ENCODE measurements around the gene ANKMY1. TPM values are rescaled to one million over a fixed set of nuclear protein-coding genes. Genes with fewer than 3 reads are reported as not detected.
"Not testable (repeated sequence)": the region's sequence is repeated elsewhere in the genome, so short reads cannot be mapped to it uniquely, and the experiment has no call there.

The ANKMY1 gene
- total and polyA plus RNA-seq, 10 donors = 7.6 to 45.5 (median 29.4) TPM

GRCh38 chr2:240498171-240498957, 59.4 kb downstream of the ANKMY1 start:
- peaks cover 0 to 8% (median 2%) of the 10 kb centered on the region in 8 donors for H3K9me3 ChIP-seq

GRCh38 chr2:240497082-240497481, 60.7 kb downstream of the ANKMY1 start:
- H3K27me3 ChIP-seq (replicated peaks in 1 of 7); DNase-seq; H3K4me1 ChIP-seq; intact Hi-C loops (cut with DNase I; ENCODE audit: low total_unique reads); H3K27ac ChIP-seq; H3K4me3 ChIP-seq: not testable (repeated sequence)
- Histone ChIP-seq H3K36me3 (peaks cover 0 to 77% (median 19%) of the 10 kb centered on the region in 6 donors), H3K9me3 (peaks cover 0 to 21% (median 15%) of the 10 kb centered on the region in 8 donors)
- WGBS, 5 donors = 95 to 99% (median 98%) methylated on average over 7 of the region's 7 CpGs

More at GRCh38 chr2:240498171-240498957, 59.4 kb downstream of the ANKMY1 start:
- Histone ChIP-seq H3K27ac (no peak overlapping the region), H3K4me3 (no peak overlapping the region), H3K4me1 (no peaks in the 10 kb centered on the region), H3K36me3 (peaks cover 0 to 82% (median 19%) of the 10 kb centered on the region in 6 donors), H3K27me3 (replicated peaks in 1 of 7) (no peaks in the 10 kb centered on the region)
- intact Hi-C loops (cut with DNase I; ENCODE audit: low total_unique reads) = no loop called here
- TF ChIP-seq CTCF (IDR thresholded peaks at IDR 0.05 in 8 of 11, conservative IDR thresholded peaks at IDR 0.05 in 3 of 11) = no peak
- no peak for TF ChIP-seq POLR2A (IDR thresholded peaks at IDR 0.05)
- no peak for TF ChIP-seq POLR2AphosphoS5 (IDR thresholded peaks at IDR 0.05)
- 80 to 88% (median 85%) methylated on average over 12 to 13 of the region's 13 CpGs for WGBS, 5 donors
- DNase-seq = peak; percentile 48

GRCh38 chr2:240494942-240495341, 62.8 kb downstream of the ANKMY1 start:
- intact Hi-C loops (cut with DNase I; ENCODE audit: low total_unique reads); H3K4me1 ChIP-seq; H3K27ac ChIP-seq; H3K27me3 ChIP-seq (replicated peaks in 1 of 7); H3K4me3 ChIP-seq: not testable (repeated sequence)
- peaks cover 0 to 42% (median 36%) of the 10 kb centered on the region in 8 donors for H3K9me3 ChIP-seq
- 74 to 89% (median 83%) methylated on average over 11 of the region's 11 CpGs for WGBS, 5 donors
- peaks cover 0 to 63% (median 16%) of the 10 kb centered on the region in 6 donors for H3K36me3 ChIP-seq
- peak; percentile 47 for DNase-seq

- WGBS, 5 donors = 58 to 95% (median 86%) methylated on average over 1 of the region's 1 CpG
- DNase-seq = peak; percentile 22
- no peak overlapping the region for H3K4me3 ChIP-seq
- H3K9me3 ChIP-seq = peaks cover 3 to 48% (median 43%) of the 10 kb centered on the region in 8 donors
- intact Hi-C loops (cut with DNase I; ENCODE audit: low total_unique reads) = no loop called here
- H3K27ac ChIP-seq = no peak overlapping the region
- no peaks in the 10 kb centered on the region for H3K4me1 ChIP-seq
- TF ChIP-seq CTCF (IDR thresholded peaks at IDR 0.05 in 8 of 11, conservative IDR thresholded peaks at IDR 0.05 in 3 of 11) (no peak), POLR2AphosphoS5 (IDR thresholded peaks at IDR 0.05) (no peak), POLR2A (IDR thresholded peaks at IDR 0.05) (no peak)
- no peaks in the 10 kb centered on the region for H3K27me3 ChIP-seq (replicated peaks in 1 of 7)
- H3K36me3 ChIP-seq = peaks cover 0 to 56% (median 12%) of the 10 kb centered on the region in 6 donors
These were observed 63.5 kb downstream of the ANKMY1 start for GRCh38 chr2:240494194-240494793.

GRCh38 chr2:240491483-240491882, 66.3 kb downstream of the ANKMY1 start:
- intact Hi-C loops (cut with DNase I; ENCODE audit: low total_unique reads) = no loop called here
- TF ChIP-seq POLR2AphosphoS5 (IDR thresholded peaks at IDR 0.05) = no peak
- no peak for TF ChIP-seq POLR2A (IDR thresholded peaks at IDR 0.05)
- no peak for TF ChIP-seq CTCF (IDR thresholded peaks at IDR 0.05 in 8 of 11, conservative IDR thresholded peaks at IDR 0.05 in 3 of 11)
- H3K4me3 ChIP-seq = no peak overlapping the region
- H3K27ac ChIP-seq = no peak overlapping the region
- WGBS, 5 donors = 72 to 82% (median 78%) methylated on average over 2 of the region's 2 CpGs
- no peak for DNase-seq
- H3K4me1 ChIP-seq = no peaks in the 10 kb centered on the region
- no peaks in the 10 kb centered on the region for H3K27me3 ChIP-seq (replicated peaks in 1 of 7)
- H3K36me3 ChIP-seq = peaks cover 0 to 28% (median 5%) of the 10 kb centered on the region in 6 donors
- peaks cover 23 to 77% (median 71%) of the 10 kb centered on the region in 8 donors for H3K9me3 ChIP-seq

Data from spleen (tissue), 11 donors.